Measurements from ENCODE around the gene IL17C.

IL17C gene

DNA sequence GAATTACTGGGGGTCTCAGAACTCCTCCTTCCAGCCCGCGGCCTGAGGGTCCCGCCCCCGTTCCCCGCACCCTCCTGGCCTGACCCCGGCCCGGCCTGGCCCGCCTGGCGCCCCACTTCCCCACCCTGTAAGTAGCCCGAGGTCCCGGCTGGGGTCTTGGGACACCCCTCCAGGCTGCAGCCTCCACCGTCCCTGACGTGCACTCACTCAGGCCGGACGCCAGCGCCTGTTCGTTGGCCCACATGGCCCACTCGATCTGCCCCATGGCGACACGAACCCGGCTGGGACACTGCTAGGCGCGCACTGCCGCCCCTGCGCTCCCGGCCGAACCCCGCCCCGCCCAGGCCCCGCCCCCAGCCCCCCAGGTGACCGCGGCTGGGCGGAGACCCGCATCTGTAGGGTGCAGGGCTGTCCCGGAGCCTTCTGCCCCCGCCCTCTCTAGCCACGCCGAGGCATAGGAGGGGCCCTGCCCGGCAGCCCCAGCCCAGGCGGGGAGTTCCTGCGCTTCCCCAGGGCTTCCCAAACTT is 12.4 kb downstream of the IL17C start, which contains the start of gene CYBA:
TSS of gene CYBA (minus strand) at position 305 of the 527 bp plus-strand sequence. CDS start at position 265, 40 bp downstream.
- no peak for TF ChIP-seq EZH2 (IDR thresholded peaks at IDR 0.05; ENCODE audit: borderline replicate concordance, low read depth, low read length, severe bottlenecking)
- TF ChIP-seq, protein P1, sequence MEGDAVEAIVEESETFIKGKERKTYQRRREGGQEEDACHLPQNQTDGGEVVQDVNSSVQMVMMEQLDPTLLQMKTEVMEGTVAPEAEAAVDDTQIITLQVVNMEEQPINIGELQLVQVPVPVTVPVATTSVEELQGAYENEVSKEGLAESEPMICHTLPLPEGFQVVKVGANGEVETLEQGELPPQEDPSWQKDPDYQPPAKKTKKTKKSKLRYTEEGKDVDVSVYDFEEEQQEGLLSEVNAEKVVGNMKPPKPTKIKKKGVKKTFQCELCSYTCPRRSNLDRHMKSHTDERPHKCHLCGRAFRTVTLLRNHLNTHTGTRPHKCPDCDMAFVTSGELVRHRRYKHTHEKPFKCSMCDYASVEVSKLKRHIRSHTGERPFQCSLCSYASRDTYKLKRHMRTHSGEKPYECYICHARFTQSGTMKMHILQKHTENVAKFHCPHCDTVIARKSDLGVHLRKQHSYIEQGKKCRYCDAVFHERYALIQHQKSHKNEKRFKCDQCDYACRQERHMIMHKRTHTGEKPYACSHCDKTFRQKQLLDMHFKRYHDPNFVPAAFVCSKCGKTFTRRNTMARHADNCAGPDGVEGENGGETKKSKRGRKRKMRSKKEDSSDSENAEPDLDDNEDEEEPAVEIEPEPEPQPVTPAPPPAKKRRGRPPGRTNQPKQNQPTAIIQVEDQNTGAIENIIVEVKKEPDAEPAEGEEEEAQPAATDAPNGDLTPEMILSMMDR (IDR thresholded peaks at IDR 0.05; ENCODE audit: borderline replicate concordance, extremely low read depth, low read length, poor library complexity, severe bottlenecking): no peak
- Histone ChIP-seq H3K9me3 (ENCODE audit: insufficient read depth, low read length, severe bottlenecking) (no peaks in the 10 kb centered on the region), H3K79me2 (ENCODE audit: insufficient read depth, low read length) (peaks cover 20% of the 10 kb centered on the region), H3K9ac (ENCODE audit: low read depth, low read length) (peak within 1 kb of the TSS; percentile 69), H3K27ac (ENCODE audit: low read length) (peak within 1 kb of the TSS; percentile 84), H4K20me1 (ENCODE audit: insufficient read depth, low read length) (peaks cover 55% of the 10 kb centered on the region), H3K4me3 (ENCODE audit: low read depth in 1 of 2, low read length in 2 of 2) (peak within 1 kb of the TSS; percentile 64 to 96), H3K36me3 (ENCODE audit: insufficient read depth, low read length) (peaks cover 54% of the 10 kb centered on the region), H2AFZ (ENCODE audit: low read depth, low read length) (peak within 1 kb of the TSS; percentile 81), H3K4me1 (ENCODE audit: insufficient read depth, low read length) (peaks cover 26% of the 10 kb centered on the region), H3K27me3 (ENCODE audit: insufficient read depth, low read length, poor library complexity) (no peaks in the 10 kb centered on the region), H3K4me2 (ENCODE audit: insufficient read depth, low read length) (peak within 1 kb of the TSS; percentile 93)
- ATAC-seq (ENCODE audit: insufficient read depth, low read depth) (peak; percentile 84), DNase-seq (peak; percentile 81)

DNA sequence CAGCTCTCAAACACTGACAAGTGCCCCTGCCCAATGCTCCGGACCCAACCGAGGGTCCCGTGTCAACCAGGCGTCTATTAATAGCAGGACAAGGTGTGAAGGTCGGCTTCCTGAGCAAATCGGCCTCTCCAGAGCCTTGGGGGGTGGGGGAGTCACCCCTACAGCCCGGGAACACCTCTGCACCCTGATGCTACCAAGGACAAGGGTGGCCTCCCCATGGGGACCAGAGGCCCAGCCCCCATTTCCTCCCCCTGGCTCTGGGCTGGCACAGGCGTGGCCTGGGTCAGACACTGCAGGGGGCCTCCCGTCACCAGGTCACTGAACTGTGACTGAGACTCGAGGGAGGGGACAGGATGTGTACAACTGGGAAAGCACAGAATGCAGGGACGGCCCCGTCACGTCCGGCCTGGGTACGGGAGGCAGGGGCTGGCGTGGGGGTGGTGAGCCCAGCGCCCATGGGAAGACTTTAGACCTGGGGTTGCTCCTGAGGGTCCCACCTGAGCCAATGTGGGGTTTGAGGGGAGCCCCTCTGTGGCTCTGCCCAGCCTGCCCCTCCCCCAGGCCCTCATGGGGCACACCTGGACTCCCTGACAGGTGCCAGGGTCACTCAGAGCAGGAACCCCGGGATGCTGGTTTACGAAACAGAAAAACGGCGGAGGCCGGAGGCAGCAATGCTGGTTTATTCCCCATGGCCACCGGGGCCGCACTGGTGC is 13.1 kb downstream of the IL17C start:
- DNase-seq (no peak), ATAC-seq (ENCODE audit: insufficient read depth, low read depth) (peak; percentile 7; the same call in 1 of the 3 replicates)
- peaks cover 57% of the 10 kb centered on the region for H4K20me1 ChIP-seq (ENCODE audit: insufficient read depth, low read length)
- peaks cover 20% of the 10 kb centered on the region for H3K79me2 ChIP-seq (ENCODE audit: insufficient read depth, low read length)
- peaks cover 26% of the 10 kb centered on the region for H3K4me1 ChIP-seq (ENCODE audit: insufficient read depth, low read length)
- peak overlapping the region; percentile 93 for H3K4me2 ChIP-seq (ENCODE audit: insufficient read depth, low read length)
- H3K27me3 ChIP-seq (ENCODE audit: insufficient read depth, low read length, poor library complexity): no peaks in the 10 kb centered on the region
- H3K9ac ChIP-seq (ENCODE audit: low read depth, low read length): peak overlapping the region; percentile 69
- H3K27ac ChIP-seq (ENCODE audit: low read length): peak overlapping the region; percentile 48
- 0 out of 2 replicates have a peak overlapping the region, but pooled peaks have one; percentile 19 for H2AFZ ChIP-seq (ENCODE audit: low read depth, low read length)
- H3K9me3 ChIP-seq (ENCODE audit: insufficient read depth, low read length, severe bottlenecking): no peaks in the 10 kb centered on the region
- TF ChIP-seq EZH2 (IDR thresholded peaks at IDR 0.05; ENCODE audit: borderline replicate concordance, low read depth, low read length, severe bottlenecking): no peak
- TF ChIP-seq, protein P1 (IDR thresholded peaks at IDR 0.05; ENCODE audit: borderline replicate concordance, extremely low read depth, low read length, poor library complexity, severe bottlenecking): no peak
- H3K36me3 ChIP-seq (ENCODE audit: insufficient read depth, low read length): peaks cover 56% of the 10 kb centered on the region
- H3K4me3 ChIP-seq (ENCODE audit: low read depth in 1 of 2, low read length in 2 of 2): peak overlapping the region; percentile 64 to 96; a peak in 3 of 4 replicates

- ATAC-seq (ENCODE audit: insufficient read depth, low read depth): no peak
- 0 out of 2 replicates have a peak overlapping the region, but pooled peaks have one; percentile 93 for H3K4me2 ChIP-seq (ENCODE audit: insufficient read depth, low read length)
- DNase-seq: no peak
- H3K27me3 ChIP-seq (ENCODE audit: insufficient read depth, low read length, poor library complexity): no peaks in the 10 kb centered on the region
- no peak overlapping the region for H3K4me3 ChIP-seq (ENCODE audit: low read depth in 1 of 2, low read length in 2 of 2)
- H3K4me1 ChIP-seq (ENCODE audit: insufficient read depth, low read length): peaks cover 26% of the 10 kb centered on the region
- H3K79me2 ChIP-seq (ENCODE audit: insufficient read depth, low read length): peaks cover 19% of the 10 kb centered on the region
- no peak overlapping the region for H3K27ac ChIP-seq (ENCODE audit: low read length)
- peaks cover 54% of the 10 kb centered on the region for H4K20me1 ChIP-seq (ENCODE audit: insufficient read depth, low read length)
- no peaks in the 10 kb centered on the region for H3K9me3 ChIP-seq (ENCODE audit: insufficient read depth, low read length, severe bottlenecking)
- no peak overlapping the region for H2AFZ ChIP-seq (ENCODE audit: low read depth, low read length)
- peaks cover 64% of the 10 kb centered on the region for H3K36me3 ChIP-seq (ENCODE audit: insufficient read depth, low read length)
- no peak overlapping the region for H3K9ac ChIP-seq (ENCODE audit: low read depth, low read length)
- TF ChIP-seq EZH2 (IDR thresholded peaks at IDR 0.05; ENCODE audit: borderline replicate concordance, low read depth, low read length, severe bottlenecking): no peak
- TF ChIP-seq, protein P1 (IDR thresholded peaks at IDR 0.05; ENCODE audit: borderline replicate concordance, extremely low read depth, low read length, poor library complexity, severe bottlenecking): no peak
These were observed 13.8 kb downstream of the IL17C start for GRCh38 chr16:88651989-88652761.
